Measurements from ENCODE around the gene TSSK3.
"Not testable (repeated sequence)": the region's sequence is repeated elsewhere in the genome, so short reads cannot be mapped to it uniquely, and the experiment has no call there.

TSSK3 gene

GRCh38 chr1:32363713-32364112 lies 1.4 kb downstream of the TSSK3 start:
- no peak for DNase-seq (ENCODE audit: low spot score)

- DNase-seq (ENCODE audit: low spot score) = no peak
Observed at GRCh38 chr1:32364836-32365235, 2.5 kb downstream of the TSSK3 start.

- no peak for DNase-seq (ENCODE audit: low spot score)
Observed at GRCh38 chr1:32365445-32365844, 3.1 kb downstream of the TSSK3 start.

- no peak for DNase-seq (ENCODE audit: low spot score)
Observed at GRCh38 chr1:32367912-32368635, 5.7 kb downstream of the TSSK3 start.

DNA sequence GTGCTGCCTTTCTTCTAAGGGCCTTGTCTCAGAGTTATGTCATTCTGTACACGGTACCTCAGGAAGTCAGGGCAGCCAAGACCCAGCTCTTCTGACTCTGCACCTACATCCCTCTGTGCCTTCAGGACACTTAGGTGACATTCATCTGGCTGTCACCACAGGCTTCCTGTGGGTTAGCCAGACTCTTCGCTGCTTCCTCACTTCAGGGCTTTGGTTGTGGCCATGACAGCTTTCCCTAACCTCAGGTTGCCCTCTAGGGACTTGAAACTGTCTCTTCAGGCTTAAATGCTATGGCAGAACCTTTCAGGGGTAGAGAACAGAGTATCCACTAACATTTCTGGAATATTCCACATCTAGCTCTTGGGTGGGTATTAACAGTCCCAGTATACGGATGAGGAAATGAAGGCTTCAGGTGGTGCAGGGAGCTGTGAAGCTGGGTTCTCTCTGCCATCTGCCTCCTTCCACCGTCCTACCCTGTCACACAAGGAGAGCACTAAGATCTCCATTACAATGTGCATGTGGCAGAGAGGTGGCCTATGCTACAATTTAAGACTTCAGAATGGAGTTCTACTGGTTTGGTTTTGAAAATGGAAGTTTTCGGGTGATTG lies 9.9 kb downstream of the TSSK3 start:
- DNase-seq (ENCODE audit: low spot score) = peak; percentile 15

GRCh38 chr1:32373996-32374592 lies 11.8 kb downstream of the TSSK3 start:
- DNase-seq (ENCODE audit: low spot score) = no peak

- no peak for DNase-seq (ENCODE audit: low spot score)
Observed at GRCh38 chr1:32376199-32376598, 13.9 kb downstream of the TSSK3 start.

- no peak for DNase-seq (ENCODE audit: low spot score)
Observed at GRCh38 chr1:32377541-32378220, 15.3 kb downstream of the TSSK3 start.

GRCh38 chr1:32380057-32380456 lies 17.7 kb downstream of the TSSK3 start:
- no peak for DNase-seq (ENCODE audit: low spot score)

GRCh38 chr1:32386676-32387392 lies 24.5 kb downstream of the TSSK3 start:
- DNase-seq (ENCODE audit: low spot score) = no peak

GRCh38 chr1:32388641-32389040 lies 26.3 kb downstream of the TSSK3 start:
- DNase-seq (ENCODE audit: low spot score) = no peak

GRCh38 chr1:32390904-32391870 lies 28.8 kb downstream of the TSSK3 start:
- no peak for DNase-seq (ENCODE audit: low spot score)

GRCh38 chr1:32392325-32392724 lies 30.0 kb downstream of the TSSK3 start:
- no peak for DNase-seq (ENCODE audit: low spot score)

- DNase-seq (ENCODE audit: low spot score) = no peak
Observed at GRCh38 chr1:32393136-32393535, 30.8 kb downstream of the TSSK3 start.

GRCh38 chr1:32393832-32394140 lies 31.4 kb downstream of the TSSK3 start:
- peak; percentile 48 for DNase-seq (ENCODE audit: low spot score)

DNA sequence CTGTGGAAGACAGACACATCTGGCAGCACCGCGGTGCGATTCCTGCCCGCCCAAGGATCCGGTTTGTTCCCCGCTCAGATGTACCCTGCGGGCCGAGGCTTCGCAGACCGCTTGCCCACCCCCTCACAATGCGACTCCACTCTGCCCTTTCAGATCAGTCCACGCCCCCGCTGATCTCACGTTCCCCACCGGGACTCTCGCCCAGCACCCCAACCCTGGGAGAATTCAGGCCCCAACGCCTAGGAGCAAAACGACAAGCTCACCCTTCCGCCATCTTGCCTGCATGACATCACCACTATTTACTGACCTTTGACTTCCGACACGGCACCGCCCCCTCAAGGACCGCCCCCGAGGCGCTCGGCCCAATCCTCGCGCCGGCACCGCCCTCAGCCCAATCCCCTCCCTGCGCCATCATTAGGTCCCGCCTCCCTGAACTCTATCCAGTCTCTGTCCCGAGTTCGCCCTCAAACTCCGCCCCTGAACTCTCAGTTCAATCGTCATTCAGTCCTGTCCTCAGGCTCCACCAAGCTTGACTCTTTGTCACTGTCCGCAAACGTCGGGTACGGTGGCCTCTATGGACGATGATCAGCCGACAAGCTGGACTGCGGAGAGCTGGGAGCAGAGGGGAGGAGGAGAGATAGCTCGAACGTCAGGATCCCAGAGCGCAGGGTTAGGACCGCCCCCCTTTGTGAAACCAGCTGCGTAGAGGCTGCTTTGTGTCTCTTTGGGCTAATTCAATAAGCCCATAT lies 32.0 kb downstream of the TSSK3 start, which contains the start of gene BSDC1:
Gene BSDC1 (minus strand): TSS at position 301 of the 749 bp plus-strand sequence. CDS start 27 bp downstream, at position 274.
- peak; percentile 99 for DNase-seq (ENCODE audit: low spot score)

DNA sequence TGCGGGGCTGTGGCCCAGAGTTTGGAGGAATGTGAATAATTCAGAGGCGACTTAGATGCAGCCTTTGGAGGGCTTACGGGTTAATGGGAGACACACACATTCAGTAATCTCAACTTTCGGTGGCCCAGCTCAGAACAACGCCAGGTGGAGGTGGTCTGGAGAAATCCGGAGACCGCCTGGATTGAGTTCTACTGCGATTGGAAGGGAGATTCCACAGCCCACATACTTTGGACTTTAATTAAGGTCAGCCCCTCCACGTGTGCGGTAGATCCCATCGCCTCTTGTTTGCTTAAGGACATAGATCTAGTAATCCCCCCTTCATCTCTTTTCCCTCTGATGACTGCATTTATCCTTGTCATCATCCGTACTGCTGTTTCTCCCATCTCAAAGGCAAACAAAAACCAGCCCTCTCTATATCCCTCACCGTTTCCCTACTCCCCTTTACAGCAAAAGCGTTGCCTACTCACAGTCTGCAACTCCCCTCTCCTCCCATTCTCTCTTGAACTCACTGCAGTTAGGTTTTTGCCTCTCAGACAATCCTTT lies 32.6 kb downstream of the TSSK3 start:
- DNase-seq (ENCODE audit: low spot score) = no peak

- DNase-seq (ENCODE audit: low spot score) = not testable (repeated sequence)
Observed at GRCh38 chr1:32396524-32396923, 34.2 kb downstream of the TSSK3 start.

GRCh38 chr1:32398401-32398800 lies 36.1 kb downstream of the TSSK3 start:
- no peak for DNase-seq (ENCODE audit: low spot score)

DNA sequence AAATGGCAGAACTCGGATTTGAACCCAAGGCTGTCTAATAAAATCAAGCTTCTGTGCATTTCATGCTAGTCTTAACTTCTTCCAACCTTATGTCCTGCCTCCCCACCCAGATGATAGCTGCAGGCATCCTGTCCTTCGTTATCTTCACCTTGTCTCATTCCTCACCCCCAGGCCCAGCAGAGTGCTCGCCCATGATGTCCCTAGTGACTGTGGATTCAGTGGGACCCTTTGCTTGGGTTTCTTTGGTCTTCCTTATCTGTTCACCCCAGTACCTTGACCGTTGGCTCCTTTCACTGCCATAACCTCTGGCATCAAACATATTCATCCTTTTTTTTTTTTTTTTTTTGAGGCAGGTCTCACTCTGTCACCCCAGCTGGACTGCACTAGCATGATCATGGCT lies 37.5 kb downstream of the TSSK3 start:
- no peak for DNase-seq (ENCODE audit: low spot score)
